ENCODE data around the gene CCDC60.

Gene CCDC60

GRCh38 chr12:119450771-119451170 lies 116.2 kb downstream of the CCDC60 start:
- no peak for DNase-seq

GRCh38 chr12:119456824-119457223 lies 122.3 kb downstream of the CCDC60 start:
- no peak for DNase-seq

- no peak for DNase-seq
These were observed 122.7 kb downstream of the CCDC60 start for GRCh38 chr12:119457271-119457670.

DNA sequence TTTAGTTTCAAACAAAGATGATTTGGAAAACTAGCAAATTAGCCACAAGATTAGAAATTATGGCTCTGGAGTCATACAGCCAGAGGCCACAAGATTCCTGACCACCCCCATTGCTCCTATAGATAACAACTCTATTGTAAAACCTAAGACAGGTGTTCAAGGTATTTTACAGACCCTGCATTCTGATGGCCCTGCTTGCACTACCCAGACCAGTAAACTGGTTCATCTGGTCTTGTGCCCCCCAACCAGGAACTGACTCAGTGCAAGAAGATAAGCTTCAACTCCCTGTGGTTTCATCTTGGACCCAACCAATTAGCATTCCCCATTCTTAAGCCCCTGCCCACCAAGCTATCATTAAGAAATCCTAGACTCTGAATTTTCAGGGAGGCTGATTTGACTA lies 125.0 kb downstream of the CCDC60 start:
- DNase-seq: no peak

DNA sequence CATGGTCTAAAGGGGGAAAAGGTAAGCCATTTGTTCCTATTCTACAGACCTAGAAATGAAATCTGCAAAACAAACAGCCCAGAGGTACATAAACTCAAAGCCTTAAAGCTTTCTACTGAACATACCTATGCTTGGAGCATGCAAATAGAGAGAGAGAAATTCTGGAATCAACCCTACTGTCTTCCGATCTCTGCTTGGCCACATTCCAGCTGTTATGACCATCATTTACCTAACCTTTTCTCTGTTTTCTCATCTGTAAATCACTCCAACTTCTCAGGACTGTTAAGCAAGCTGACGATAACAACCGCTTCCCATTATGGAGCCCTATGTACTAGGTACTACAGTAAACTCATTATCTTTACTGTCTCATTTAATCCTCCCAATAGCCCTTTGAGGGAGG lies 126.3 kb downstream of the CCDC60 start:
- DNase-seq: no peak

GRCh38 chr12:119461636-119462214 lies 127.2 kb downstream of the CCDC60 start:
- DNase-seq: no peak

GRCh38 chr12:119463211-119463926 lies 128.8 kb downstream of the CCDC60 start:
- DNase-seq: no peak

DNA sequence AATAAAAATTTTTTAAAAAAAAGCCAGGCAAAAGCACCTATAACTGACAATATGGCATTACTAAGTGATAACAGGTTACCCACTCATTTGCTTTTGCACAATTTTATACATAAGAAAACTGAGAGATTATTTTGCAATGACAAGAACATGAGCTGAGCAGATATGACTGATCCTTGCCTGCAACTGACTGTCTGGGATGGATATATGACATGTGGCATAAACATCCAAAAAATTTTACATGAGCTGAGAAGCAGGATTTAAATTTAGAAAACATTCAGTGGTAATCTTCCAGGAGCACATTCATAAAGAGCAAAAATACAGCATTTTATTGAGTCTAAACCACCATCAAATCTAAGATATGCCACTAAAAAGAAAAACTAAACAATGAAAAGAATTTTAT lies 133.8 kb downstream of the CCDC60 start:
- DNase-seq: no peak

- DNase-seq: no peak
These were observed 141.1 kb downstream of the CCDC60 start for GRCh38 chr12:119475650-119476049.

- DNase-seq: no peak
These were observed 142.4 kb downstream of the CCDC60 start for GRCh38 chr12:119476951-119477350.

GRCh38 chr12:119479121-119479561 lies 144.6 kb downstream of the CCDC60 start:
- no peak for DNase-seq

- no peak for DNase-seq
These were observed 146.0 kb downstream of the CCDC60 start for GRCh38 chr12:119480551-119480950.

DNA sequence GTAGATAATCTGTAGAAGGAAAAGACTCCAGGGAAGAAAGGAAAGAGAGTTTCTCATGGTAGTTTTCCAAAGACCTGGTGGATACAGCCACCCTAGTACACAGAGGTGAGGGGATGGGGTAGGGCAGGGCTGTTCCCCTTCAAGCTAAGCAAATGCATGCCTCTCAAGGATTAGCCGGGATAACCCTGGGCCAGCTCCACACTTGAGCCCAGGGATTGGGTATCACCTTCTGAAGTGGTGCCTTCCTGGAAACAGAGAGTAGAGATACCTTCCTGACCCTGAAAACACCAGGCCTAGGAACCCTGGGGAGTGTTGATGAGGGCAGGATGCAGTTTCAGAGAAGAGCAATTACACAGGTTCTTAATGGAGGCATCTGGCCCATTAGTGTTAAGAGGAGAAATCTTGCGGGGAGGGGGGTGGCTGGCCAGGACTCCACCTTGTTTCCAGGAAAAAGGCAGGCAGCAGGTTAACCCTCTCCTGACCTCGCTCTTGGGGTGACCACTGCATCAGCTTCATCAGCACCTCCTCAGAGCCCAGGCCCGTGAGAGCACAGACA lies 152.1 kb downstream of the CCDC60 start:
- DNase-seq: no peak

- no peak for DNase-seq
These were observed 157.3 kb downstream of the CCDC60 start for GRCh38 chr12:119491814-119492213.

- no peak for DNase-seq
These were observed 165.7 kb downstream of the CCDC60 start for GRCh38 chr12:119500209-119500608.

DNA sequence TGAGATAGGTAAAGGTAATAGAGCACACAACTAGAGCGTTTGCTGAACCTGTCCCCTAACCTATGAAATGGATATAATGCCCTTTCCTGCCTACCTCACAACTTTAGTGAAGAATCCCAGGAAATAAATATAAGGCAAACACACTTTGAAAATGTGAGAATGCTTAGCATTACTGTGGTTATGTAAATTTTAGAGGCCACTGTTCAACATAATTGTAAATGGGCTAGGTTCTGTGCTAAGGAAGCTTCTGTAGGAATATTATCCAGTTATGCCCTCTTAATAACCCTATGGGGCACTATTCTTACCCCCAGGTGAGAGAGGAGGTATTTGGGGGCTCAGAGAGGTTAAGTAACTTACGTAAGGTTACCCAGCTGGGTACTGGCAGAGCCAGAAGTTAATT lies 166.5 kb downstream of the CCDC60 start:
- DNase-seq: no peak

- no peak for DNase-seq
These were observed 170.5 kb downstream of the CCDC60 start for GRCh38 chr12:119505001-119505400.

GRCh38 chr12:119512772-119513497 lies 178.4 kb downstream of the CCDC60 start:
- DNase-seq: no peak

DNA sequence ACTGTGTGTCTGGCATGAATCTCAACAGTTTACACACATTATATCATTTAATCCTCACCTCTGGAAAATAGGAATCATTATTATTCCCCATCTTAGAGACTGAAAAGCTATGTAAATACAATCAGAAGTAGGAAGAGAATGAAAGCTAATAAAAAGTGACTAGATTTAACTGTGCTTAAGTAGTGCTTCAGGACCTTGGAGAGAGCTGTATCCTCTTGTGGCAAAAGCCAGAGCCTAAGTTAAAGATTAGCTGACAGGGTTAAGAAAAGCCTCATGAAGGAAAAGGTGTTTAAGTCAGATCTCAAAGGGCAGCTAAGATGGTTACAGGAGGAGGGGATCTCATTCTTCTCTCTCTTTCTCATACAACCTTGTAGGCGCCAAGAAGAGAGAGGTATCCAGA lies 193.7 kb downstream of the CCDC60 start:
- DNase-seq: no peak

- no peak for DNase-seq
These were observed 205.9 kb downstream of the CCDC60 start for GRCh38 chr12:119540476-119540875.

- peak; percentile 49 for DNase-seq
These were observed 210.5 kb downstream of the CCDC60 start for GRCh38 chr12:119544765-119545625.

DNA sequence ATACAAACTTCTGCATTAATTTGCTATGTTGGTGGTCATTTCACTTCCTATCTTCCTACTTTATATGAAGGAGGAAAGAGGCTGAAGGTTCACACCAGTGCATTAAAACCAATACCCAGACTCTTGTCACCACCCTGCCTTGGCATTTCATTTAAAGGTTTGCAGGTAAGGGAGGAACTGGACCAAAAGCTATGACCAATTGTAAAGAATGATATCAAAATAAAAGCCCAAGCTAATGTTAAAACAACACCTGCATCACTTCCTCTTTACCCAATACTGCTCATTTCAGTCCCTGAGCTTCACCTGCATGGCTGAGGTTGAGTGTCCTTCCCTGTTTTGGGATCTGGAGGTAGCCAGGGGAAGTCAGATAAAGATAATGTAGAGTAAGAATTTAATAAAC lies 211.8 kb downstream of the CCDC60 start:
- no peak for DNase-seq

GRCh38 chr12:119547001-119547400 lies 212.5 kb downstream of the CCDC60 start:
- DNase-seq: no peak

Measured in activated CD4-positive, CD25-positive, alpha-beta regulatory T cell treated with anti-CD3 and anti-CD28 coated beads, Interleukin-2, amount 50 U/mL, for 72 hours (primary cell).